ENCODE data around the gene GPS1.

Gene GPS1

GRCh38 chr17:82049521-82049971 lies 2.2 kb upstream of the GPS1 start:
- Histone ChIP-seq H3K9me3 (no peaks in the 10 kb centered on the region), H3K4me3 (ENCODE audit: low read depth, low read length) (no peak overlapping the region), H3K4me1 (no peaks in the 10 kb centered on the region), H3K36me3 (peaks cover 15% of the 10 kb centered on the region), H3K27me3 (0 out of 2 replicates have a peak, but pooled peaks cover 3% of the 10 kb centered on the region)
- no peak for DNase-seq
- TF ChIP-seq CTCF (IDR thresholded peaks at IDR 0.05; ENCODE audit: low read depth, low read length) = no peak

GRCh38 chr17:82050152-82050760 lies 1.4 kb upstream of the GPS1 start:
- H3K36me3 ChIP-seq = peaks cover 22% of the 10 kb centered on the region
- H3K4me3 ChIP-seq (ENCODE audit: low read depth, low read length) = peak overlapping the region; percentile 53
- DNase-seq = no peak
- H3K4me1 ChIP-seq = no peaks in the 10 kb centered on the region
- no peak for TF ChIP-seq CTCF (IDR thresholded peaks at IDR 0.05; ENCODE audit: low read depth, low read length)
- 0 out of 2 replicates have a peak, but pooled peaks cover 3% of the 10 kb centered on the region for H3K27me3 ChIP-seq
- H3K9me3 ChIP-seq = no peaks in the 10 kb centered on the region

GRCh38 chr17:82050761-82051641 lies 697 bp upstream of the GPS1 start:
- TF ChIP-seq CTCF (IDR thresholded peaks at IDR 0.05; ENCODE audit: low read depth, low read length) = no peak
- DNase-seq = no peak
- Histone ChIP-seq H3K4me1 (no peaks in the 10 kb centered on the region), H3K4me3 (ENCODE audit: low read depth, low read length) (peak overlapping the region; percentile 53), H3K9me3 (no peaks in the 10 kb centered on the region), H3K36me3 (peaks cover 27% of the 10 kb centered on the region), H3K27me3 (0 out of 2 replicates have a peak, but pooled peaks cover 3% of the 10 kb centered on the region)

GRCh38 chr17:82052638-82053059 lies 951 bp downstream of the GPS1 start:
- peaks cover 44% of the 10 kb centered on the region for H3K36me3 ChIP-seq
- H3K4me3 ChIP-seq (ENCODE audit: low read depth, low read length) = peak overlapping the region; percentile 86
- 0 out of 2 replicates have a peak, but pooled peaks cover 3% of the 10 kb centered on the region for H3K27me3 ChIP-seq
- no peaks in the 10 kb centered on the region for H3K4me1 ChIP-seq
- DNase-seq = no peak
- no peaks in the 10 kb centered on the region for H3K9me3 ChIP-seq
- TF ChIP-seq CTCF (IDR thresholded peaks at IDR 0.05; ENCODE audit: low read depth, low read length) = no peak

- Histone ChIP-seq H3K4me1 (no peaks in the 10 kb centered on the region), H3K4me3 (ENCODE audit: low read depth, low read length) (peak overlapping the region; percentile 86), H3K27me3 (0 out of 2 replicates have a peak, but pooled peaks cover 3% of the 10 kb centered on the region), H3K36me3 (peaks cover 47% of the 10 kb centered on the region), H3K9me3 (no peaks in the 10 kb centered on the region)
- no peak for DNase-seq
- TF ChIP-seq CTCF (IDR thresholded peaks at IDR 0.05; ENCODE audit: low read depth, low read length) = no peak
Measured at GRCh38 chr17:82053130-82053529, 1.4 kb downstream of the GPS1 start.

All from BE2C (cell line).